HG03342 (cell line): ENCODE results near the gene TMEM50B.
"Not testable (repeated sequence)": the region's sequence is repeated elsewhere in the genome, so short reads cannot be mapped to it uniquely, and the experiment has no call there.

Experiments used
- ATAC-seq: cut with Tn5 transposase; IDR thresholded peaks from one replicate; pipeline ENCODE4 v1.9.1; 2021; ENCODE audit warnings: mild to moderate bottlenecking, moderate library complexity; ENCODE audit not compliant: unreplicated experiment

TMEM50B gene

DNA sequence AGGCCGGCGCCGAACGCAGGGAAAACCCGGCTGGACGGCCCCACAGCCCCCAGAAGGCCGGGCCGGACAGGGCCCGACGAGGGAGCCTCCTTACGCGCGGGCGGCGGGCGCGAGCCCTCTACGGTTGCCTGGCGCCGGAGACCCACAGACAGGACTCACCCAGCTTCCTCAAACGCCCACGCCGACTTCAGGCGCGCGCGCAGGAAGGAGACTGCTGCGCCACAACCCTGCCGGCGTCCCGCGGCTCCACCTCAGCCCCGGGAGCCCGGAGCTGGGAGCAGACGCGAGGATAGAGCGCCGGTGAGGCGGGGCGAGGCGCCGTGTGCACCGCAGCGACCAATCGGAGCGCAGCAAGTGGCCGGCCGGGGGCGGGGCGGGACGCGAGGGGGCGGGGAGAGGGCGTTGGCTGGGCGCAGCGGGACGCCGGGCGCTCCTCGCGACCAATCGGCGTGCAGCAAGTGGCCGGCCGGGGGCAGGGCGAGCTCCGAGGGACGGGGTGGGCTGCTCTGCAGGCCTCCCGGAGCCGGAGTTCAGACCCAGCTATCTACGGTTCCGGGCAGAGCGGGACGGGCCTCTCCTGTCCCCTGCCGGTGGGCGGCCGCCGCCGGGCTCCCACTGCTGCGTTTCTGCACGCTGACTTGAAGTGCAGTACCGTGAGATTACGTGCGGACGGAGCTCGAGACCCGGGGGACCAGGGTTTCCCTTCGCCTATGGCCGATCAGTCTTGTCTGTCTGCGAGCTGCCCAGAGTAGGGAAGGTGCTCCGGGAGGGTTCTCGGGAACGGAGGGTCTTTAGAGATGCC is at the start of gene TMEM50B:
Gene TMEM50B, minus strand, starts transcription at position 296 of the 802 bp plus-strand sequence. CDS start 11,089 bp downstream, outside the sequence.
- peak; percentile 84 for ATAC-seq

DNA sequence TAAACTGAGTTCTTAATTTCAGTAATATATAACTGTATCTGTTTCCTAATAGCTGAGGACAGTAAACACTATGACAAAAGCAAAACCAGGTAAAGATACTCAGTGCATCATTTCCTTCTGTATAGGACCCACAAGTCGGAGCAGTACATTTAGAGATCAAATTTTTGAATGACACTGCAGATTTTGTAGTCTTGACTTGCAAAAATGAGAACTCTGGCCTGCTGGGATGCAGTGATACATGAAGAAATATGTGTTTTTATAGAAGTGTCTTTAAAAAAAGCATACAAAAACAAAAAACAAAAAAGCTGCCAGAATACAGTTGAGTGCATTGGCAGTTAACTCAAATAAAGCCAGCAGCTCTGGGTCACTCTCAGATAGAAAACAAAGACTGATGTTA is 43.2 kb upstream of the TMEM50B start:
- no peak for ATAC-seq

DNA sequence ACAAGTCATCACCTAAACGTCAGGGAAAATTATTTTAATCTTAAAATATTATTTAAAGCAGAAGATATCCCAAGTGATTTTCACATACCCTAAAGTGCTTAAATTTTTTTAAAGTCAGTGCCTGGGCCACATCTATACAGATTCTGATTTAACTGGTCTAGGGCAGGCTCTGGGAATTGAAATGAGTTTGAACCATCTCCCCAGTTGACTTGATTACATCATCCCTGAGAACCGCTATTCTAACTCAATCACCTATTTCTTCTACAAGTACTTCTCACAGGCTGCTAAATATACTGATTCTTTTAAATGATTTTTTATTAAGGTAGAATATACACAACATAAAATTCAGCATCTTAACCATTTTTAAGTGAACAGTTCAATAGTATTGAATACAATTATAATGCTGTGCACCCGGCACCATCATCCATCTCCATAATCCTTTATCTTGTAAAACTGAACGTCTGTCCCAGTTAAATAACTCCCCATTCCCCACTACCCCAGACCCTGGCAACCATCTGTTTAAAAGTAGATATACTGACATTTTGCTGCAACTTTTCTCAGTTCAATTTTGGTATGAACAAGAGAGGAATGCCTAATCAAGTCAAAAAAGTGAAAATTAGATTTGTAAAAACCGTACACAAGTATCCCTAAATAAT is 42.7 kb upstream of the TMEM50B start:
- no peak for ATAC-seq

DNA sequence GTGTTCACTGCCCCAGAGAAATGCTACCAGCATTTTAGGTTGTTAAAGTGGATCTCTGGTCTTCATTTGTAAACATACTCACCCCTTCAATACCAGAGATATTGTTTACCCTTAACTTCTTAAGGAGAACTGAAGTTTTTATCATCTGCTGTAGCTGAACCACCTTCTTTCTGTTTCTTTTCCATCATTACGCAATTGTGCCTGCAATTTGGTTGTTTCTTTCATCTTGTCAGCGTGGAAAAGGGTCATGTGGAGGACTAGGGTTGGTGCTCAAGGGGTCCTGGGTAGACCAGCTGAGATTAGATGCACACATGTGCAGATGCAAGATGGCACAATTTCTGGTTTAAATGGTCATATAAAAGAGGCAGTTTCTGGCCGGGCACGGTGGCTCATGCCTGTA is 39.1 kb upstream of the TMEM50B start:
- ATAC-seq = no peak

DNA sequence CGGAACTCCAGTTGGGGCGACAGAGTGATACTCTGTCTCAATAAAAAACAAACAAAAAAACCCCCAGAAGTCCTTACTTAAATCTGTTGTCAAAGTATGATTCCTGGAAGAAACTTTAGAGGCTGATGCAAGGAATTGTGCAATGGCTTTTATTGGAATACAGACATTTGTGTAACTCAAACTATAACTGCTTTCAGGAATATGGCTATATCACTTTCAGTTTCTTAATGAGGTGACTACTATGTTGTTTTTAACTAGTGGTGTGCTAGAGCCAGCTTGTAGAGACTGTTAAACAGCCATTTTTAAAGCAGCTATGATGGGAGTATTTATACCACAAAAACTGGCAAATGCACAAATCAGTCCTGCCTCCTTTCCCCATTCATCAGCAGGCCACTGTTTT is 34.5 kb upstream of the TMEM50B start:
- no peak for ATAC-seq

DNA sequence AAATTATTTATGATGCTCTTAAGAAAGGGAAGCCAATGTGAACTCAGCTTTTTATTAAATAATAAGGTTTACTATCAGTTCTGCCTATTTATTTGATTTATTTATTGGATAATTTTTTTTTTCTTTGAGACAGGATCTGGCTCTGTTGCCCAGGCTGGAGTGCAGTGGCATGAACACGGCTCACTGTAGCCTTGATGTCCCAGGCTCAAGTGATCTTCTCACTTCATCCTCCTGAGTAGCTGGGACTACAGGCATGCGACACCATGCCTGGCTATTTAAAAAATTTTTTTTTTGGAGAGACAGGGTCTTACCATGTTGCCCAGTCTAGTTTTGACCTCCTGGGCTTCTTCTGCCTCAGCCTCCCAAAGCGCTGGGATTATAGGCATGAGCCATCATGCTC is 32.7 kb upstream of the TMEM50B start:
- ATAC-seq = no peak

DNA sequence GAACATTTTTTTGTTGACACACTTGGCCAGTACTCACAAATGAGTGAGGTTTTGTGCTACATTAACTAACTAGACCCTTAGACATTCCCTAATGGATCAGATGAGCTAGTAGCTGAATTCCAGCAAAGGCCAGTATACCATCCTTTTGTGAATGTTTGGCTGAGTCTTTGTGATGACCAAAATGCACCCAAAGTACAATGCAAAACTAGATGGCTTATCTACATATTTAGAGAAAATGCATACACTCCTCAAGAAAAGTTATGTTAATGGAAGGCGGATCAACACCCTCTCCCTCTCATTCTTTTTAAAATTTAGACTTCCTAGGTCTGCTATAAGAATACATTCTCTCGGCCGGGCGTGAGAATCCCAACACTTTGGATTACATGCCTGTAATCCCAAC is 31.9 kb upstream of the TMEM50B start:
- no peak for ATAC-seq

DNA sequence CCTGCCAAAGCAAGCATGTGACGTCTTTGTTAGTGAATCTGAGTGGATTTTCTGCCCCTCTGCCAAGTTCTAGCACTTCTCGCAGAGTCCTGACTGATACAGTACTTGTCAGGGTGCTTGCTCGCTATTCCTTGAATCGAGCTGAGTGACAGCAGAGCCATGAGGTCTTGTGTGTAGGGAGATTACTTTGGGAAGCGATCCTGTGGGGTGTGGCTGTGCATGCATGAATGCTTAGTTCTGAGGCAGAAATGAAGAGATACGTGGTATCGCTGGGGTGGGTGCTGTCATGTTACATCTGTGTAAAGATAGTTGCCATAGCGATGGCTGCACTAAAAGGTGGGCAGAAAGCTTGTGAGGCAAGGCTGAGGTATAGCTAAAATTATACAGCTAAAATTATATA is 31.1 kb upstream of the TMEM50B start:
- no peak for ATAC-seq

DNA sequence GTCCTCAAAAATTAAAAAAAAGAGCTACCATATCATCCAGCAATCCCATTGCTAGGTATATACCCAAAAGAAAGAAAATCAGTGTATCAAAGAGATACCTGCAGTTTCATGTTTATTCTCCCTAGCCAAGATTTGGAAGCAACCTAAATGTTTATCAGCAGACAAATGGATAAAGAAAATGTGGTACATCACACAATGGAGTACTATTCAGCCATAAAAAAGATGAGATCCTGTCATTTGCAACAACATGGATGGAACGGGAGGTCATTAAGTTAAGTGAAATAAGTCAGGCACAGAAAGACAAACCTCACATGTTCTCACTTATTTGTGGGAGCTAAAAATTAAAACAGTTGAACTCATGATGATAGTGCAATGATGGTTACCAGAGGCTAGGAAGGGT is 27.2 kb upstream of the TMEM50B start:
- ATAC-seq = not testable (repeated sequence)

DNA sequence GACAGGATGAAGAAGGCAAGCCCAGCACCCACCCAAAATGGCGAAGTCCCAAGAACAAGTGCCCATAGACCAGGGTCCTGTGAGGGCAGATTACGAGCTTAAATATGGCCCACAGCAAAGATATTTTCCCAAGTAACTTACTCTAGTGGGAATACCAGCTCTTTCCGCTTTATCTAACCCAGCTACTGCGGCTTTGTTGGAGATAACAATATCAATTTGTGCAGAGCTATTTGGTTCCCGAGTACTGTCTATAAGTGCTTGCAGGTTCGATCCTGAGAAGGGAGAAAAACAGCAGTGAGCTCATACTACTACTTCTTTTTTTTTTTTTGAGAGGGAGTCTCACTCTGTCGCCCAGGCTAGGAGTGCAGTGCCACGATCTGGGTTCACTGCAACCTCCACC is 26.1 kb upstream of the TMEM50B start:
- ATAC-seq = no peak

DNA sequence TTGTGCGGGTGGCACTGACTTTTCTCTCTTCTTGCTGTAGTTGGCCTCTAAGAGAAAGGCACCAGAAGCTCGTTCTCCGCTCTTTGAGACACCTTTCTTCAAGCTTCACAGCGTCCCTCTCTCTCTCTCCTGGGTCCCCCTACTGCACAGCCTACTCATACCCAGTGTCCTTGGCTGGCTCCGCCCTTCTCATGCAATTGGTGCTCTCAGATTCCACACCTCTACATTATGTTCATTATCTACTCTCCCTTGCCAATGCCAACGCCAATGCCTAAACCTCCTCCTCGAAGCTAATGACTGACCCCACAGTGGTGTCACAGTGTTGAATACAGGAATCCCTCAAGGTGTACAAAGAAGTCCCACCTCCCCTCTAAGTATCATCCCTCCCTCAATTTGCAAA is 16.6 kb upstream of the TMEM50B start:
- no peak for ATAC-seq

DNA sequence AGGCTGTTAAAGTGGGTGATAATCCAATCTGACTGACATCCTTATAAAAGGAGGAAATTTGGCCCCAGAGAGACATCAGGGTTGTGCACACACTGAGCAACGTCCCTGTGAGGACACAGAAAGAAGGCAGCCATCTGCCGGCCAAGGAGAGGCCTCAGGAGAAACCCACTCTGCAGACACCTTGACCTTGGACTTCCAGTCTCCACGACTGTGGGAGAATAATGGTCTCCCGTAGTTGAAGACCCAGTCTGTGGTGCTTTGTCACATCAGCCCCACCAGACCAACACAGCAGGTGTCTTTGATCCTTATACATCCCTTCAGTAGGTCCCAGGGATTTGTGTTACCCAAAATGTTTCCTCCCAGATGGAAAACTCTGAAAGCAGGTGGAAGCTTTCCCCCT is 16.0 kb upstream of the TMEM50B start:
- no peak for ATAC-seq

DNA sequence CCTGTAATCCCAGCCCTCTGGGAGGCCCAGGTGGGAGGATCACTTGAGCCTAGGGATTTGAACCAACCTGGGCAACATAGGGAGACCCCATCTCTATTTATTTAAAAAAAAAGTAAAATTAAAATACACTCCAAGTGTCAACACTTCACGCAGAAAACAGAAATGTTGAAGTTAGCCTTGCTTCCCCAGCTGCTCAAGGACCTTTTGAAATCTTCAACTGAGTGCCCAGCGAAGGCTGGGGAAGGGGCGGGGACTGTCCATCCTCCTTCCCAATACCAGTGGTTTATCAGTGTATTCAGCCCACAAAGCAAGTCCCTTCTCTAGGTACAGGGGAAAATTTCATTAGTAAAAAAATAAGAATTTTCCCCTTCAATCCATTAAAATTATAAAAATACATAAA is 14.0 kb upstream of the TMEM50B start:
- ATAC-seq = no peak

DNA sequence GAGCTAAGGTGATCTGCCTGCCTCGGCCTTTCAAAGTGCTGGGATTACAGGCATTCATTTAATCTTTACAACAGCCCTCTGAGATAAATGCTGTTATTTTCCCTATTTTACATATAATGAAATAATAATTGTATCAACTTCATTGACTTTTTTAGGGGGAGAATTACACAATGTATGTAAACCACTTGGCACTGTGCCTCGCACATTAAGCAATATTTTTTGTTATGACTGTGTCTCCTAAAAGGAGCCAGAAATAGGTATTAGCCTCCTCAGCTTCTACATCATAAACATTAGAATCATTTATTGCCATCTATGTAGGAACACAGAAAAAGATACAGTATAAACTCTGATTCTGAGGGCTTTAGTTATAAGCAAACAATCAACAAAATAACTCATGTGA is 12.8 kb upstream of the TMEM50B start:
- ATAC-seq = no peak

DNA sequence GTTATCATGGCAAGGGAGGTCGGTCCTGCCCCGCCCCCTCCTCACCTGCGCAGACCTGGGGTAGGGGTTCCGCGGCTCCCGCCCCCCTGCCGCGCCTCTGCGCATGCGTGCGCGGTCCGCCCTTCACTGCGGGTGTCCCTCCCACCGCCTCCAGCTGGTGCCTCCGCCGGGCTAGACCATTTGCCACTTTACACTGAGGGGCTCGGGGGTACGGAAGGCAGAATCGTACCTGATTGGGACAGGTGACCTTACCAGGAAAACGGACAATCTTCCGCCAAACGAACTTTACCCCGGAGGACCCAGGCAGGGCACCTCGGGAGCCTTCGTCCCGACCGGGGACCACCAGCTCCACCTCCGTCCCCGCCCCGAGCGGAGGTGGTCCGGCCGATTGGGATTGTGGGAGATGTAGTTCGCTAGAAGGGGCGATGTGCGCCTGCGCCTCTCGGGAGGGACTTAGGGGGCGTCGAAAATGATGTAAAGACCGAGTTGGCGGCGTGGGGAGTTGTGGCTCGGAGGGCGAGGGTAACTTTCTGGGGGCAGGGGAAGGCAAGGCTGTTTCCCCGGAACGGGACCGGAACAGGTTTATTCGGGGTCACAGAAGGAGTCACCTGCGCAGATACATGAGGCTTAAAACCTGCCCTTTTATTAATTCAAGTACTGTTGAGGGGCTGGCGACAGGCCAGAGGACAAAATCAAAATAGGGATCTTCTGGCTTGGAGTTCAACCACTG is 11.8 kb upstream of the TMEM50B start, which contains the start of gene DNAJC28:
Gene DNAJC28, minus strand, starts transcription at position 344 of the 730 bp plus-strand sequence. CDS start 2,323 bp downstream, outside the sequence.
- peak; percentile 96 for ATAC-seq

DNA sequence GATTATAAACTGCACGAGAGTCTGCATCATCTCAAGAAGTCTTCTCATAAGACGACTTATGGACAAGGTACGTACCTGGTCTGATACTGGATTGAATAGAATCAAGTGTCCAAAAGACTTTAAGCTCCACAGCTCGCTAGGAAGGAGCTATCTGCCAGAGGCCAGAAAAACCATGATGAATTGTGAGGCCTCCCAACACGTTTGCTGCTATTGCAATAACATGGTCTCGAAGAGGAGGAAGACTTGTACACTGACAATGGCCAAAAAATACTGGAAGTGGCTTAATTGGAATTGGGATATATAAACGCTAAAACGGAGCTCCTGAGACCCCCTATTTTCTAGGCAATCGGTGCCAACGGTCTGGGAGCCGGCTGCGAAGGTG is 11.2 kb upstream of the TMEM50B start:
- no peak for ATAC-seq

DNA sequence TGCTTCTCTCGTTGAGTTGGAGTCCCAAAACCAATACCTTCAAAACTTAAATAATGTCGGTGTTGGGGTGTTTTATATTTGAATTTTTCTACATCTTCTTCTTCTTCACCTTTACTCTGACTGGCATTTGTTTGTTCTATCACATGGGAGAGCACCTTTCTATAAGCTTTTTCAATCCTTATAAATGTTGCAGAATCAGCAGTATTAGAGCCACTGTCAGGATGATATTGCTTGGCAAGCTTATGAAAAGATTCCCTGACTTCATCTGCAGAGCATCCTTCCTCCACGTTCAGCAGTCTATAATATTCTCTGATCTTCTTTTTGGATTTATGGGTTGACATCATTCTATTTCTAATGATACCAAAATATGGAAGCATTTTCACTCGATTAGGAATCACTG is 9.2 kb upstream of the TMEM50B start:
- ATAC-seq = no peak

DNA sequence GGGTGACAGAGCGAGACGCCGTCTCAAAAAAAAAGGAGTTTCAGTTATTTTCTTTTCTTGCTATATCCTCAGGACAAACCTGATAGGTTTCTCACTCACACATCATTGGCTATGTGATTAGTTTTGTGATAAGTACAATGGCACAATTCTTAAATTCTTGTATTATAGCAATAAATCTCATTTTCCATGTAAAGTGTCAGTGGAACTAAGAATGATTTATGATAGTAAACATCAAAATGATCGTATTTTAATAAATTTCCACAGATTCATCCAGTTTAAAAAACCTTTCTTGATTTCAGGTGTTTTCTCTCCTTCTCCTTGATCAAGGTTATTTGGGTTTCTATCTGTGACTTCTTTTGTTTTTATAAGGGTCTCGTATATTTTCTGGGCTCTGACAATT is 8.2 kb upstream of the TMEM50B start:
- no peak for ATAC-seq

DNA sequence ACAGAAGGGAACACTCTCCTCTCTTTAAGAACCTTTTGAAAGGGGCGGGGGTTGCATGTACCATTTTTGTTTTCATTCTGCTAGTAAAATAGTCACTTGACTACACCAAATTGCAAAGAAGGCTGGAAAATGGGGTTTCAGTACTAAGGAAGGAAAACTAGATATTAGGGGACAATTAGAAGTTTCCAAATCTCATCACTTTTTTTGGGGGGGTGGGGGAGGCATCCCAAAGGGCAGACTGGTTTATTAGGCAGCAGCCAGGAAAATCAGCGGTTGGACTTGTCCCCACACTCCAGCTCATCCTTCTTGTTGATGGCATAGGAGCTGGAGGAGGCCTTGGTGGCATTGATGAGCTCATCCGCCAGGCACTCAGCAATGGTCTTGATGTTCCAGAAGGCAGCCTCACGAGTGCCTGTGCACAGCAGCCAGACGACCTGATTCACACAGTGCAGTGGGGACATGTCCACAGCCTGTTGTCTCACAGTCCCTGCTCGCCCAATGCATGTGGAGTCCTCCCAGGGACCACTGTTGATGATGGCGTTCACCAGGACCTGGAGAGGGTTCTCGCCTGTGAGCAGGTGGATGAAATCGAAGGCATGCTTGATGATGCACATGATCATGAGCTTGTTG is 1.7 kb upstream of the TMEM50B start:
- no peak for ATAC-seq

DNA sequence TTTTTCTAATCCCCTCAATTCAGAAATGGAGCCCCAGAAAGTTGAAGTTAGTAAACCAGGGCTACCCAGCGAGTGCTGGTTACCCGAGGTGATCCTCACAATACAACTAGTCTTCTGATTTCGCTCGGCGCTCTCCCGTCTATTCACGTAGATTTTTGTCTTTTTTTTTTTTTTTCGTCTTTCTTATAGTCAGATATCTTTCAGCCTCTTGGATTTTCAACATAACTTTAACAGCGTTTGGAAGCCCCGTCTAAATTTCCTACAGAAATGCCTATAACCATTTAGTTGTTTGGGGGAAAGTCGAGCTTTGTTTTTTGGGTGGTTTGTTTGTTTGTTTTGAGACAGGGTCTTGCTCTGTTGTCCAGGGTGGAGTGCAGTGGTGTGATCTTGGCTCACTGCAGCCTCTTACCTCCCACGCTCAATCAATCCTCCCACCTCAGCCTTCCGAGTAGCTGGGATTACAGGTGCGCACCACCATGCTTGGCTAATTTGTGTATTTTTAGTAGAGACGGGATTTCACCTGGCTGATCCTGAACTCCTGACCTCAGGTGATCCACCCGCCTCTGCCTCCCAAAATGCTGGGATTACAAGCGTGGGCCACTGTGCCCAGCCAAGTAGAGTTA is 818 bp upstream of the TMEM50B start:
- ATAC-seq = no peak
